ENCODE data around the gene KRTAP9-1.
"Not testable (repeated sequence)": the region's sequence is repeated elsewhere in the genome, so short reads cannot be mapped to it uniquely, and the experiment has no call there.

Gene KRTAP9-1

DNA sequence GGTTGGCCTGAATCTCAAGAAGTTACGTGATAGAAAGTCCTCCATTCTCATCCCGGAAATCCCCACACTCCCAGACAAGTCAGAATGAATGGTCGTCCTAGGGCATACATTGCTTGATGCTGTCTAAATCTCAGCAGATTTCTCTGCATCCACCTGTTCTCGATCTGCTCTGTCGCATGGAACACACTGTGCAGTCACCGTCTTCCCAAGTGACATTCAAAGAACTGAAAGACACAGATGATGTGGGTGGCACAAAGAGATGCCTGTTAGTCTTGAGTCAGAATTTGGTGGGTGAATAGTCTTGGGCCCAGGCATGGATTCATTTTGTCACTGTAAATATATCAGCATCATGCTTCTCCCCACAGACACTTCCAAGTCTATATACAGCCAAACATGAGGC is 42.0 kb downstream of the KRTAP9-1 start:
- no peak for DNase-seq
- Histone ChIP-seq H3K4me3 (ENCODE audit: low read length) (no peak overlapping the region), H3K9ac (ENCODE audit: low read length) (no peak overlapping the region), H3K4me1 (ENCODE audit: low read length) (0 out of 2 replicates have a peak, but pooled peaks cover 6% of the 10 kb centered on the region), H2AFZ (ENCODE audit: low read length) (no peak overlapping the region), H3F3A (ENCODE audit: insufficient read depth, low read length) (no peaks in the 10 kb centered on the region), H3K27me3 (replicated peaks; ENCODE audit: insufficient read depth, low read length) (no peaks in the 10 kb centered on the region), H3K36me3 (replicated peaks; ENCODE audit: insufficient read depth, low read length) (no peaks in the 10 kb centered on the region), H4K20me1 (ENCODE audit: insufficient read depth, low read length) (no peaks in the 10 kb centered on the region), H3K9me2 (replicated peaks; ENCODE audit: insufficient read depth, low read length) (no peaks in the 10 kb centered on the region), H3K9me3 (replicated peaks; ENCODE audit: insufficient read depth, low read length) (no peaks in the 10 kb centered on the region), H3K4me2 (ENCODE audit: low read depth, low read length) (no peak overlapping the region), H3K79me2 (ENCODE audit: low read length) (no peaks in the 10 kb centered on the region), H3K27ac (ENCODE audit: low read length) (no peak overlapping the region)
- TF ChIP-seq, protein P1, sequence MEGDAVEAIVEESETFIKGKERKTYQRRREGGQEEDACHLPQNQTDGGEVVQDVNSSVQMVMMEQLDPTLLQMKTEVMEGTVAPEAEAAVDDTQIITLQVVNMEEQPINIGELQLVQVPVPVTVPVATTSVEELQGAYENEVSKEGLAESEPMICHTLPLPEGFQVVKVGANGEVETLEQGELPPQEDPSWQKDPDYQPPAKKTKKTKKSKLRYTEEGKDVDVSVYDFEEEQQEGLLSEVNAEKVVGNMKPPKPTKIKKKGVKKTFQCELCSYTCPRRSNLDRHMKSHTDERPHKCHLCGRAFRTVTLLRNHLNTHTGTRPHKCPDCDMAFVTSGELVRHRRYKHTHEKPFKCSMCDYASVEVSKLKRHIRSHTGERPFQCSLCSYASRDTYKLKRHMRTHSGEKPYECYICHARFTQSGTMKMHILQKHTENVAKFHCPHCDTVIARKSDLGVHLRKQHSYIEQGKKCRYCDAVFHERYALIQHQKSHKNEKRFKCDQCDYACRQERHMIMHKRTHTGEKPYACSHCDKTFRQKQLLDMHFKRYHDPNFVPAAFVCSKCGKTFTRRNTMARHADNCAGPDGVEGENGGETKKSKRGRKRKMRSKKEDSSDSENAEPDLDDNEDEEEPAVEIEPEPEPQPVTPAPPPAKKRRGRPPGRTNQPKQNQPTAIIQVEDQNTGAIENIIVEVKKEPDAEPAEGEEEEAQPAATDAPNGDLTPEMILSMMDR (IDR thresholded peaks at IDR 0.05; ENCODE audit: low read length), result no peak
- no peak for TF ChIP-seq EZH2 (optimal IDR thresholded peaks at IDR 0.05; ENCODE audit: low read depth, low read length)
- TF ChIP-seq EZH2phosphoT487 (IDR thresholded peaks at IDR 0.05; ENCODE audit: low read length), result no peak

DNA sequence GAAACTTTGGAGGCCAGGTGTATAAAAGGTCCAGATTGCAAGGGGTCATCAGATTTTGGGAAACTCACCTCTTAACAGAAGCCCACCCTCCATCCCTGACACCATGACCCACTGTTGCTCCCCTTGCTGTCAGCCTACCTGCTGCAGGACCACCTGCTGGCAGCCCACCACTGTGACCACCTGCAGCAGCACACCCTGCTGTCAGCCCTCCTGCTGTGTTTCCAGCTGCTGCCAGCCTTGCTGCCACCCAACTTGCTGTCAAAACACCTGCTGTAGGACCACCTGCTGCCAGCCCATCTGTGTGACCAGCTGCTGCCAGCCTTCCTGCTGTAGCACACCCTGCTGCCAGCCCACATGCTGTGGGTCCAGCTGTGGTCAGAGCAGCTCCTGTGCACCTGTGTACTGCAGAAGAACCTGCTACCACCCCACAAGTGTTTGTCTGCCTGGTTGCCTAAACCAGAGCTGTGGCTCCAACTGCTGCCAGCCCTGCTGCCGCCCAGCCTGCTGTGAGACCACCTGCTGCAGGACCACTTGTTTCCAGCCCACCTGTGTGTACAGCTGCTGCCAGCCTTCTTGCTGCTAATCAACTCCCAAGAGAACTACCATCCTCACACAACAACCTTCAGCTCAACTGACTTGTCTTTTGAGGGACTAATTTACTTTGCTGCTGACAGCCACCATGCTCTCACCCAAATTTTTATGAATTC is 42.9 kb downstream of the KRTAP9-1 start, which contains the start of gene KRTAP9-3:
KRTAP9-3 (plus strand) TSS at position 51 of the 707 bp plus-strand sequence; CDS start at position 104, 53 bp downstream.
- peak; percentile 41 for DNase-seq
- H4K20me1 ChIP-seq (ENCODE audit: insufficient read depth, low read length); H3K27ac ChIP-seq (ENCODE audit: low read length); H3K36me3 ChIP-seq (replicated peaks; ENCODE audit: insufficient read depth, low read length); H2AFZ ChIP-seq (ENCODE audit: low read length); H3F3A ChIP-seq (ENCODE audit: insufficient read depth, low read length); H3K9me2 ChIP-seq (replicated peaks; ENCODE audit: insufficient read depth, low read length); H3K4me1 ChIP-seq (ENCODE audit: low read length); H3K4me2 ChIP-seq (ENCODE audit: low read depth, low read length); H3K27me3 ChIP-seq (replicated peaks; ENCODE audit: insufficient read depth, low read length); H3K9ac ChIP-seq (ENCODE audit: low read length); H3K9me3 ChIP-seq (replicated peaks; ENCODE audit: insufficient read depth, low read length); H3K79me2 ChIP-seq (ENCODE audit: low read length); H3K4me3 ChIP-seq (ENCODE audit: low read length): not testable (repeated sequence)

DNA sequence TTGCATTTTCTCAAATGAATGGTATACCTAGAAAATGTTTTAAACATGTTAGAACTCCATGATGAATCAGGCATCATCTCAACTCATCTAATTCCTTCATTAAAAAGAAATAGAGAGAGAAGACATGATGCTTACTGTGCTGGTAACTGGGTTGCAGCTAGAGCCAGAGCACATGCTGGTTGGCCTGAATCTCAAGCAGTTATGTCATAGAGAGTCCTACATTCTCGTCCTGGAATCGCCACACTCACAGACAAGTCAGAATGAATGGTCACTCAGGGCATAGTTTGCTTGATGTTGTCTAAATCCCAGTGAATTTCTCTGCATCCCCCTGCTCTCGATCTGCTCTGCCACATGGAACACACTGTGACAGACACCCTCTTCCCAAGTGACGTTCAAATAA is 47.4 kb downstream of the KRTAP9-1 start:
- H3K79me2 ChIP-seq (ENCODE audit: low read length); DNase-seq; H2AFZ ChIP-seq (ENCODE audit: low read length); H3K4me2 ChIP-seq (ENCODE audit: low read depth, low read length); H3K9me2 ChIP-seq (replicated peaks; ENCODE audit: insufficient read depth, low read length); H3K4me1 ChIP-seq (ENCODE audit: low read length); H3K27me3 ChIP-seq (replicated peaks; ENCODE audit: insufficient read depth, low read length); H3K27ac ChIP-seq (ENCODE audit: low read length); H3K9me3 ChIP-seq (replicated peaks; ENCODE audit: insufficient read depth, low read length); H3K4me3 ChIP-seq (ENCODE audit: low read length); H4K20me1 ChIP-seq (ENCODE audit: insufficient read depth, low read length); H3K9ac ChIP-seq (ENCODE audit: low read length); H3F3A ChIP-seq (ENCODE audit: insufficient read depth, low read length); H3K36me3 ChIP-seq (replicated peaks; ENCODE audit: insufficient read depth, low read length): not testable (repeated sequence)

DNA sequence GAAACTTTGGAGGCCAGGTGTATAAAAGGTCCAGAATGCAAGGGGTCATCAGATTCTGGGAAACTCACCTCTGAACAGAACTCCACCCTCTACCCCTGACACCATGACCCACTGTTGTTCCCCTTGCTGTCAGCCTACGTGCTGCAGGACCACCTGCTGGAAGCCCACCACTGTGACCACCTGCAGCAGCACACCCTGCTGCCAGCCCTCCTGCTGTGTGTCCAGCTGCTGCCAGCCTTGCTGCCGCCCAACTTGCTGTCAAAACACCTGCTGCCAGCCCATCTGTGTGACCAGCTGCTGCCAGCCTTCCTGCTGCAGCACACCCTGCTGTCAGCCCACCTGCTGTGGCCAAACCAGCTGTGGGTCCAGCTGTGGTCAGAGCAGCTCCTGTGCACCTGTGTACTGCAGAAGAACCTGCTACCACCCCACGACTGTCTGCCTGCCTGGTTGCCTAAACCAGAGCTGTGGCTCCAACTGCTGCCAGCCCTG is 48.3 kb downstream of the KRTAP9-1 start, which contains the start of gene KRTAP9-8:
KRTAP9-8 (plus strand) TSS at position 51 of the 489 bp plus-strand sequence; CDS start at position 104, 53 bp downstream.
- not testable (repeated sequence) for H3K9me2 ChIP-seq (replicated peaks; ENCODE audit: insufficient read depth, low read length); H3K36me3 ChIP-seq (replicated peaks; ENCODE audit: insufficient read depth, low read length); H3K4me3 ChIP-seq (ENCODE audit: low read length); H3K9me3 ChIP-seq (replicated peaks; ENCODE audit: insufficient read depth, low read length); H3K27ac ChIP-seq (ENCODE audit: low read length); H3K79me2 ChIP-seq (ENCODE audit: low read length); H3K27me3 ChIP-seq (replicated peaks; ENCODE audit: insufficient read depth, low read length); H3K4me1 ChIP-seq (ENCODE audit: low read length); H3K4me2 ChIP-seq (ENCODE audit: low read depth, low read length); H4K20me1 ChIP-seq (ENCODE audit: insufficient read depth, low read length); H2AFZ ChIP-seq (ENCODE audit: low read length); H3K9ac ChIP-seq (ENCODE audit: low read length); H3F3A ChIP-seq (ENCODE audit: insufficient read depth, low read length)
- DNase-seq, result peak; percentile 41

Measured in MM.1S (cell line).